Right lobe of liver (tissue), 6 donors: ENCODE results near the gene NOTCH3. TPM values are rescaled to one million over a fixed set of nuclear protein-coding genes. Genes with fewer than 3 reads are reported as not detected.

Source experiments
- ATAC-seq, 4 donors: fragments of 200-7000 bp; cut with Tn5 transposase; one replicate each; pipeline ENCODE4 v1.9.1; 2020; ENCODE audit warnings: mild to moderate bottlenecking in 4 of 4, moderate library complexity in 4 of 4
- DNase-seq, 3 donors: peaks; one replicate each; pipeline ENCODE4 v3.0.0-alpha.2; 2020
- H3K27ac ChIP-seq, 3 donors: fragments of 200-600 bp; one replicate each; pipeline ENCODE4 v1.8.0; 2022
- H3K27me3 ChIP-seq, 2 donors: fragments of 200-600 bp; one replicate each; pipeline ENCODE4 v1.8.0; 2022
- H3K36me3 ChIP-seq, 4 donors: fragments of 200-600 bp; sonication (generic) in 1 of 4; one replicate each; pipeline versions ENCODE4 v1.5.1 to v1.8.0; 2017 to 2022; ENCODE audit warnings: control low read depth in 1 of 4
- H3K4me1 ChIP-seq, 4 donors: fragments of 200-600 bp; sonication (generic) in 1 of 4; one replicate each; pipeline versions ENCODE4 v1.5.1 to v1.8.0; 2017 to 2022; ENCODE audit warnings: control low read depth in 1 of 4
- H3K4me3 ChIP-seq, 3 donors: fragments of 200-600 bp; one replicate each; pipeline ENCODE4 v1.8.0; 2022
- H3K9me3 ChIP-seq, 4 donors: fragments of 200-600 bp; sonication (generic) in 1 of 4; one replicate each; pipeline versions ENCODE4 v1.5.1 to v1.8.0; 2017 to 2022; ENCODE audit warnings: control low read depth in 1 of 4
- CTCF ChIP-seq, 4 donors: fragments of 200-600 bp in 3 of 4; fragments of 450-650 bp in 1 of 4; IDR thresholded peaks; one replicate each; pipeline versions ENCODE4 v1.5.1 to v1.8.0; 2016 to 2022; ENCODE audit warnings: antibody characterized with exemption in 4 of 4, mild to moderate bottlenecking in 2 of 4
- POLR2A ChIP-seq: fragments of 450-650 bp; IDR thresholded peaks from one replicate; pipeline ENCODE4 v1.6.1; 2017; ENCODE audit warnings: antibody characterized with exemption, mild to moderate bottlenecking
- WGBS: methylation state at CpG from one replicate; pipeline ENCODE4 v1.1.6; 2018; ENCODE audit warnings: low coverage, low lambda C conversion rate; ENCODE audit not compliant: insufficient coverage; ENCODE audit errors: missing lambda C conversion rate; 5-methylcytosine and 5-hydroxymethylcytosine counted together
- intact Hi-C, 2 donors: fragments of 100-400 bp; cut with DNase I; formaldehyde crosslinking; loops; one replicate each; pipeline versions ENCODE4 v1.11.2 to v1.14.1; 2022
- total RNA-seq, 6 experiments: library from RNA; depleted of rRNA in 2 of 6; stranded (reverse); fragments of >200 nt in 2 of 6; fragmentation: NEBNext Ultra II Directional in 3 of 6; extraction: Animal tissue kit (Norgen Biotek cat#: 25700) in 3 of 6; gene quantifications; one replicate each; pipeline versions ENCODE4 v1.1.0 to v1.2.4, GENCODE V29; 2016 to 2023
- donor health status: DM: no; HTN: yes; CAD: no.
- donor health status: DM: no; HTN: no; CAD: no.
- donor health status: DM: no; HTN: no; CAD: no.
- donor health status: DM: no; HTN: yes; CAD: no.
- donor health status: DM: no; HTN: yes; CAD: no.

The NOTCH3 gene
- total RNA-seq, 6 experiments from 2014 or later, result 1.7 to 6.7 (median 2.4) TPM

GRCh38 chr19:15149737-15150136 lies 51.1 kb downstream of the NOTCH3 start:
- Histone ChIP-seq H3K9me3 (no peaks in the 10 kb centered on the region), H3K27me3 (no peaks in the 10 kb centered on the region), H3K4me3 (no peak overlapping the region), H3K36me3 (no peaks in the 10 kb centered on the region), H3K4me1 (no peaks in the 10 kb centered on the region), H3K27ac (no peak overlapping the region)
- no peak for DNase-seq
- no peak for ATAC-seq
- intact Hi-C loops, result loop anchor here (10.0 kb wide), 1 partner anchor 55 kb away; no protein-coding TSS in a partner anchor
- TF ChIP-seq POLR2A, result no peak
- no peak for TF ChIP-seq CTCF (IDR thresholded peaks at IDR 0.05)
- WGBS, result 47% methylated on average over 5 of the region's 5 CpGs

GRCh38 chr19:15147090-15147489 lies 53.7 kb downstream of the NOTCH3 start:
- intact Hi-C loops, result loop anchor here in 1 of 2 donors (10.0 kb wide), 1 partner anchor 52 kb away; no protein-coding TSS in a partner anchor
- no peaks in the 10 kb centered on the region for H3K27me3 ChIP-seq
- no peak overlapping the region for H3K27ac ChIP-seq
- H3K9me3 ChIP-seq, result no peaks in the 10 kb centered on the region
- no peaks in the 10 kb centered on the region for H3K4me1 ChIP-seq
- H3K4me3 ChIP-seq, result no peak overlapping the region
- H3K36me3 ChIP-seq, result no peaks in the 10 kb centered on the region
- no peak for ATAC-seq
- no peak for DNase-seq
- TF ChIP-seq CTCF (IDR thresholded peaks at IDR 0.05), result no peak
- no peak for TF ChIP-seq POLR2A
- 55% methylated on average over 1 of the region's 1 CpG for WGBS

GRCh38 chr19:15144046-15144646 lies 56.6 kb downstream of the NOTCH3 start:
- Histone ChIP-seq H3K4me1 (no peaks in the 10 kb centered on the region), H3K27me3 (no peaks in the 10 kb centered on the region), H3K9me3 (no peaks in the 10 kb centered on the region), H3K27ac (no peak overlapping the region), H3K4me3 (no peak overlapping the region), H3K36me3 (no peaks in the 10 kb centered on the region)
- no CpG with 5 or more reads among the region's 1 CpG for WGBS
- TF ChIP-seq POLR2A (no peak), CTCF (IDR thresholded peaks at IDR 0.05) (no peak)
- ATAC-seq, result no peak
- DNase-seq, result no peak
- intact Hi-C loops, result loop anchor here in 1 of 2 donors (10.0 kb wide), 1 partner anchor 49 kb away; no protein-coding TSS in a partner anchor

GRCh38 chr19:15142313-15142712 lies 58.5 kb downstream of the NOTCH3 start:
- H3K27ac ChIP-seq, result no peak overlapping the region
- no peaks in the 10 kb centered on the region for H3K36me3 ChIP-seq
- intact Hi-C loops, result loop anchor here in 1 of 2 donors (10.0 kb wide), 1 partner anchor 48 kb away; no protein-coding TSS in a partner anchor
- TF ChIP-seq POLR2A, result no peak
- TF ChIP-seq CTCF (IDR thresholded peaks at IDR 0.05), result no peak
- H3K4me3 ChIP-seq, result no peak overlapping the region
- WGBS, result 82% methylated on average over 5 of the region's 5 CpGs
- H3K9me3 ChIP-seq, result no peaks in the 10 kb centered on the region
- no peaks in the 10 kb centered on the region for H3K4me1 ChIP-seq
- ATAC-seq, result no peak
- DNase-seq, result no peak
- H3K27me3 ChIP-seq, result no peaks in the 10 kb centered on the region
